HL-60 (cell line): Measurements from ENCODE around the gene CCDC40.

Experiments used
- DNase-seq, 2 experiments: peaks; one replicate each; pipeline ENCODE4 v3.0.0-alpha.2; 2010 to 2020; ENCODE audit warnings: low read depth in 1 of 2, low spot score in 1 of 2
- H3K27ac ChIP-seq: fragments of 250-450 bp; sonication (Bioruptor Pico); replicated peaks from 2 replicates; pipeline ENCODE4 v1.5.1; 2020; ENCODE audit warnings: mild to moderate bottlenecking, moderate library complexity
- H3K27me3 ChIP-seq: fragments of 250-450 bp; sonication (Bioruptor Pico); 2 replicates; pipeline ENCODE4 v1.5.1; 2021; ENCODE audit warnings: mild to moderate bottlenecking, moderate library complexity; ENCODE audit not compliant: insufficient read depth, poor library complexity, severe bottlenecking
- H3K4me3 ChIP-seq: replicated peaks from 2 replicates; pipeline ENCODE4 v1.5.1; 2011; ENCODE audit warnings: mild to moderate bottlenecking, control low read depth, low read length; ENCODE audit not compliant: insufficient read depth
- CTCF ChIP-seq: IDR thresholded peaks from one replicate; pipeline ENCODE4 v1.5.1; 2011; ENCODE audit warnings: low read length, control low read depth, inconsistent platforms; ENCODE audit not compliant: insufficient read depth
- GABPA ChIP-seq: IDR thresholded peaks from 2 replicates; pipeline ENCODE4 v1.6.1; 2012; ENCODE audit warnings: low read depth
- POLR2AphosphoS5 ChIP-seq: IDR thresholded peaks from 2 replicates; pipeline ENCODE4 v1.6.1; 2012; ENCODE audit warnings: low read depth
- REST ChIP-seq: IDR thresholded peaks from 2 replicates; pipeline ENCODE4 v1.6.1; 2012; ENCODE audit warnings: low read depth; ENCODE audit not compliant: insufficient replicate concordance
- SPI1 ChIP-seq: IDR thresholded peaks from 2 replicates; pipeline ENCODE4 v1.6.1; 2012; ENCODE audit warnings: low read depth, mild to moderate bottlenecking, borderline replicate concordance

Gene CCDC40

GRCh38 chr17:80122026-80122575 is 85.7 kb downstream of the CCDC40 start:
- Histone ChIP-seq H3K27ac (no peak overlapping the region), H3K27me3 (no peaks in the 10 kb centered on the region), H3K4me3 (no peak overlapping the region)
- no peak for DNase-seq
- TF ChIP-seq GABPA, result no peak
- no peak for TF ChIP-seq POLR2AphosphoS5
- no peak for TF ChIP-seq CTCF
- TF ChIP-seq SPI1, result no peak
- no peak for TF ChIP-seq REST

- Histone ChIP-seq H3K27me3 (peaks cover 3% of the 10 kb centered on the region), H3K27ac (no peak overlapping the region), H3K4me3 (no peak overlapping the region)
- no peak for TF ChIP-seq CTCF
- TF ChIP-seq POLR2AphosphoS5, result no peak
- no peak for TF ChIP-seq SPI1
- no peak for TF ChIP-seq REST
- no peak for TF ChIP-seq GABPA
- DNase-seq, result no peak
These were observed 86.6 kb downstream of the CCDC40 start for GRCh38 chr17:80122926-80123505.

DNA sequence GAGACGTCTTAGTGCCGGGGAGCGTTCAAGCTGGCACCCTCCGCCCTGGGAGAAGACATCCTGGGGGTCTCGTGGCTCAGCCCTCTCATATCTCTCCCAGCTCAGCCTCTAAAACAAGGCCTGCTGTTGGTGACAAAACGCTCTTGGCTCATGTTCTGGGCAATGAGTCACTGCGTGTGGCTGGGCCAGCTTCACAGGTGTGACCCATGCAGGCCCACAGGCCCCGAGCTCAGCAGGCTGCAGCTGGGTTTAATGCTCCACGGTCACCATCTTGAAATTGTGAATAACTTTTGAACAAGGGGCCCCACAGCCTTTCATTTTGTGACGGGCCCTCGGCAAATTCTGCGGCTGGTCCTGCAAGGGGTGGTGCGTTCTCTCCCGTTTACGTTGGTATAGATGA is 87.3 kb downstream of the CCDC40 start:
- peaks cover 3% of the 10 kb centered on the region for H3K27me3 ChIP-seq
- DNase-seq, result no peak
- no peak for TF ChIP-seq REST
- TF ChIP-seq GABPA, result no peak
- TF ChIP-seq SPI1, result no peak
- no peak for TF ChIP-seq POLR2AphosphoS5
- TF ChIP-seq CTCF, result no peak
- no peak overlapping the region for H3K4me3 ChIP-seq
- no peak overlapping the region for H3K27ac ChIP-seq
